A673 (cell line): ENCODE data around the gene LFNG. TPM values are rescaled to one million over a fixed set of nuclear protein-coding genes. Genes with fewer than 3 reads are reported as not detected.
A peak's percentile ranks its signal among the peaks of the same experiment; 100 is the strongest.
"Not testable (repeated sequence)": the region's sequence is repeated elsewhere in the genome, so short reads cannot be mapped to it uniquely, and the experiment has no call there.

ENCODE experiments used
- BruUV-seq: library from RNA; stranded (reverse); fragments of 400-500 nt; replicated peaks from 2 replicates; lab custom pipeline; 2021; lab: Mats Ljungman, UMichigan
- CTCF ChIA-PET: fragments of 300-600 bp; sonication (Branson Sonifier 250); formaldehyde crosslinking; loops from one replicate; lab custom pipeline; 2022; ENCODE audit warnings: antibody characterized with exemption; lab: Charles Lee
- POLR2A ChIA-PET: fragments of 300-600 bp; sonication (Branson Sonifier 250); formaldehyde crosslinking; loops from one replicate; lab custom pipeline; 2022; ENCODE audit warnings: antibody characterized with exemption; ENCODE audit not compliant: low non-redundant PET; lab: Charles Lee
- DNase-seq: peaks from one replicate; pipeline ENCODE4 v3.0.0-alpha.2; 2015; ENCODE audit warnings: low spot score
- H3K27ac ChIP-seq: fragments of 200-600 bp; sonication (generic); 2 replicates; pipeline ENCODE4 v1.5.1; 2016; ENCODE audit warnings: mixed run types, low read depth, mild to moderate bottlenecking, mixed read lengths, antibody characterized with exemption, low read length; ENCODE audit not compliant: poor library complexity, severe bottlenecking
- H3K27me3 ChIP-seq: fragments of 200-600 bp; sonication (generic); replicated peaks from 2 replicates; pipeline ENCODE4 v1.6.1; 2017; ENCODE audit warnings: mixed run types, low read depth, mild to moderate bottlenecking, mixed read lengths, antibody characterized with exemption, low read length; ENCODE audit not compliant: insufficient read depth, poor library complexity
- H3K36me3 ChIP-seq: fragments of 200-600 bp; sonication (generic); 2 replicates; pipeline ENCODE4 v1.6.1; 2016; ENCODE audit warnings: mixed run types, mild to moderate bottlenecking, mixed read lengths, antibody characterized with exemption, low read length; ENCODE audit not compliant: insufficient read depth, poor library complexity, severe bottlenecking
- H3K4me1 ChIP-seq: fragments of 200-600 bp; sonication (generic); 2 replicates; pipeline ENCODE4 v1.6.1; 2017; ENCODE audit warnings: mixed run types, mild to moderate bottlenecking, mixed read lengths, antibody characterized with exemption, low read length; ENCODE audit not compliant: insufficient read depth, poor library complexity, severe bottlenecking
- H3K4me3 ChIP-seq: fragments of 200-600 bp; sonication (generic); 2 replicates; pipeline ENCODE4 v1.5.1; 2016; ENCODE audit warnings: low read depth, mixed run types, mild to moderate bottlenecking, mixed read lengths, low read length; ENCODE audit not compliant: poor library complexity, severe bottlenecking
- H3K9me3 ChIP-seq: fragments of 200-600 bp; sonication (generic); 2 replicates; pipeline ENCODE4 v1.6.1; 2016; ENCODE audit warnings: mixed run types, low read depth, mild to moderate bottlenecking, mixed read lengths, antibody characterized with exemption, low read length; ENCODE audit not compliant: poor library complexity, severe bottlenecking
- CTCF ChIP-seq: fragments of 300-800, 200-600 bp; sonication (generic); conservative IDR thresholded peaks from 2 replicates; pipeline ENCODE4 v1.5.1; 2017; ENCODE audit warnings: low read depth, mild to moderate bottlenecking, antibody characterized with exemption, low read length, moderate library complexity, mixed read lengths
- EZH2 ChIP-seq: fragments of 200-600 bp; sonication (generic); IDR thresholded peaks from 2 replicates; pipeline ENCODE4 v1.6.1; 2017; ENCODE audit warnings: borderline replicate concordance, low read depth, mild to moderate bottlenecking, mixed read lengths, antibody characterized with exemption, low read length; ENCODE audit not compliant: poor library complexity, severe bottlenecking
- intact Hi-C: fragments of 100-400 bp; cut with micrococcal nuclease; formaldehyde crosslinking; loops from one replicate; pipeline ENCODE4 v1.10.0; 2022; ENCODE audit not compliant: unreplicated experiment
- total RNA-seq: library from RNA; stranded (reverse); gene quantifications from 2 replicates; pipeline ENCODE4 v1.2.3, GENCODE V29; 2021

Gene LFNG
- total RNA-seq, 1 experiment from 2014 or later: 11.7 TPM

GRCh38 chr7:2532816-2533215, 13.2 kb downstream of the LFNG start:
- H3K27ac ChIP-seq, H3K36me3 ChIP-seq, CTCF ChIA-PET, BruUV-seq, POLR2A ChIA-PET, H3K27me3 ChIP-seq, H3K4me1 ChIP-seq, H3K4me3 ChIP-seq, H3K9me3 ChIP-seq, intact Hi-C loops, DNase-seq: not testable (repeated sequence)

- H3K4me1 ChIP-seq, H3K4me3 ChIP-seq, DNase-seq, H3K27me3 ChIP-seq, intact Hi-C loops, CTCF ChIA-PET, POLR2A ChIA-PET, H3K9me3 ChIP-seq, H3K27ac ChIP-seq, H3K36me3 ChIP-seq: not testable (repeated sequence)
- TSS peak; percentile 59 for BruUV-seq
Observed at GRCh38 chr7:2533566-2533965, 14.0 kb downstream of the LFNG start.

DNA sequence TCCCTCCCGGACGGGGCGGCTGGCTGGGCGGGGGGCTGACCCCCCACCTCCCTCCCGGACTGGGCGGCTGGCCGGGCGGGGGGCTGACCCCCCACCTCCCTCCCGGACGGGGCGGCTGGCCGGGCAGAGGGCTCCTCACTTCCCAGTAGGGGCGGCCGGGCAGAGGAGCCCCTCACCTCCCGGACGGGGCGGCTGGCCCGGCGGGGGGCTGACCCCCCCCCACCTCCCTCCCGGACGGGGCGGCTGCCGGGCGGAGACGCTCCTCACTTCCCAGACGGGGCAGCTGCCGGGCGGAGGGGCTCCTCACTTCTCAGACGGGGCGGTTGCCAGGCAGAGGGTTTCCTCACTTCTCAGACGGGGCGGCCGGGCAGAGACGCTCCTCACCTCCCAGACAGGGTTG, 14.6 kb downstream of the LFNG start:
- H3K9me3 ChIP-seq, H3K27ac ChIP-seq, H3K4me3 ChIP-seq, DNase-seq, H3K4me1 ChIP-seq, H3K36me3 ChIP-seq, H3K27me3 ChIP-seq, BruUV-seq, intact Hi-C loops, POLR2A ChIA-PET, CTCF ChIA-PET: not testable (repeated sequence)

GRCh38 chr7:2535872-2536627, 16.5 kb downstream of the LFNG start:
- CTCF ChIA-PET, intact Hi-C loops, H3K27me3 ChIP-seq, DNase-seq, H3K27ac ChIP-seq, H3K4me1 ChIP-seq, H3K4me3 ChIP-seq, POLR2A ChIA-PET, H3K9me3 ChIP-seq, BruUV-seq: not testable (repeated sequence)
- H3K36me3 ChIP-seq: peaks cover 23% of the 10 kb centered on the region

- intact Hi-C loops: no loop called here
- BruUV-seq: TSS peak; percentile 78
- Histone ChIP-seq H3K4me1 (no peaks in the 10 kb centered on the region), H3K36me3 (peaks cover 41% of the 10 kb centered on the region), H3K27ac (no peak overlapping the region), H3K9me3 (no peaks in the 10 kb centered on the region), H3K4me3 (no peak overlapping the region), H3K27me3 (no peaks in the 10 kb centered on the region)
- TF ChIP-seq EZH2: no peak
- no peak for TF ChIP-seq CTCF
- ChIA-PET POLR2A (no interaction called here), CTCF (no interaction called here)
- no peak for DNase-seq
Observed at GRCh38 chr7:2537981-2538851, 18.6 kb downstream of the LFNG start.
